ENCODE measurements around the gene CCDC194.
A peak's percentile ranks its signal among the peaks of the same experiment; 100 is the strongest.

CCDC194 gene

DNA sequence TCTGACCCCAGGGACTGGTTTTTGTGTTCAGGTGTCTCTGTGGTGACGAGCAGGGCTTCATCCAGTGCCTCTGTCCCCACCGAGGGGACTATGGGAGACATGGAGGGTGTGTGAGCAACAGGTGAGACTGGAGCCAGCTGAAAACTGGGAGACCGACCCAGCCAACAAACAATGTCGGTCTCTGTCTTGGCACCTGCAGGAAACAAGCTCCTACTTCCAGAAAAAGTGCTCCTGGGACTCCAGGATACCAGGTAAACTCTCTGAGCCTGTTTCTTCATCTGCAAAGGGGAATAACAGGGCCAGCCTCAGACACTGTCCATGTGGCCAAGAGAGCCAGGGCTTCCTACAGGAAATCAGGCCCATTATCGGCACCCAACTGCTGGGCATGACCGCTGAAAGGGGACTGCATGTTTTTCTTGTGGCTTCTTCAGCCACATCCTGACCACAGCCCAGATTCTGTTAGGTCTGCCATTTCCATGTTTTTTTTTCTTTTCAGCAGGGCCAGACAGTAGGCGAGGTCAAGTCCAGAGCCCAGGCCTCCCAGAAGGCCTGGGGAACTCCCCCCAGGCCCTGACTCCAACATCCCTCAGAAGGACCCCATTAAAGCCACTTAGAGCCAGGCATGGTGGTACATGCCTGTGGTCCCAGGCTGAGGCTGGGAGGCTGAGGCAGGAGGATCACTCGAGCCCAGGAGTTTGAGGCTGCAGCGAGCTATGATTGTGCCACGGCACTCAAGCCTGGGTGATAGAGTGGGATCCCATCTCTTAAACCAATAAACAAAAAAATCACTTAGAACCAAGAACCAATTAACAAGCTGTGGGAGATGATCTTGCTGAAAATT, 12.3 kb upstream of the CCDC194 start:
- no peak for DNase-seq (ENCODE audit: low read depth)

DNA sequence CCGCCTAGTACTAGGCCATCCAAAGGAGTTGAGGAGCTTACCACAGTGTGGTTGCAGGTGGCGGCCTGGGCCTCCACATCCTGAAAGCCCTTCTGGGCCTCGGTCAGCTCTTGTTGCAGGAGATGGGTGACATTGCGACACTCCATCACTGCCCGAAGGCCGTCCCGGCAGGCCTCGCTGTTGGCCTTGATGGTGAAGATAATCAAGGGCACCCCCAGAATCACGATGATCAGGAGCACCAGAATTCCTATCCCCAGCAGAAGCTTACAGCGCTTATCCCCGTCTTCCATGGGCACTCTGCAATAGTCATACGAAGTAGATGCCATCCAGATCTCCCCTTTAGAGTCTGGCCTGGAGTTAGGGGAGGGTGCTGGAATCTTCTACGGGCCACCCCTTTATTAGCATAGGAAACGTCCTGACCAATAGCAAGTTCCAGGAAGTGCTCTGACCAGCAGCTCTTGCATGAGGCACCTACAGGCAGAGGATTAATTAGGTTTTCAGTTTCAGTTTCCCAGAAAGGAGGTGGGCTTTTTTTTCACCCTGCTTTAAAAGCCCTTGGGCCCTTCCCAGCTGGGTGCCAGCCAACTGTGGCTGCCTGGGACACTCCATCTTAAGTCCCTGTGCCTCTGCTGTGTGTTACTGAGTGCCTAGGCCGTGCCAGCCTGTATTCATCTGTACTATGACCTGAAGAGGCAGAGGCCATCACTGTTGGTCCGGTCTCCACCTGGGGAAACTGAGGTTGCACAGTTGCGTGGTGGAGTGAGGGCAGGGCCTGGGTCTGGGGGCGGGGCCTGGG, 11.5 kb upstream of the CCDC194 start, which contains the start of gene BST2:
BST2 (minus strand) TSS at position 381 of the 796 bp plus-strand sequence; CDS start at position 326, 55 bp downstream.
- peak; percentile 56 for DNase-seq (ENCODE audit: low read depth)

DNA sequence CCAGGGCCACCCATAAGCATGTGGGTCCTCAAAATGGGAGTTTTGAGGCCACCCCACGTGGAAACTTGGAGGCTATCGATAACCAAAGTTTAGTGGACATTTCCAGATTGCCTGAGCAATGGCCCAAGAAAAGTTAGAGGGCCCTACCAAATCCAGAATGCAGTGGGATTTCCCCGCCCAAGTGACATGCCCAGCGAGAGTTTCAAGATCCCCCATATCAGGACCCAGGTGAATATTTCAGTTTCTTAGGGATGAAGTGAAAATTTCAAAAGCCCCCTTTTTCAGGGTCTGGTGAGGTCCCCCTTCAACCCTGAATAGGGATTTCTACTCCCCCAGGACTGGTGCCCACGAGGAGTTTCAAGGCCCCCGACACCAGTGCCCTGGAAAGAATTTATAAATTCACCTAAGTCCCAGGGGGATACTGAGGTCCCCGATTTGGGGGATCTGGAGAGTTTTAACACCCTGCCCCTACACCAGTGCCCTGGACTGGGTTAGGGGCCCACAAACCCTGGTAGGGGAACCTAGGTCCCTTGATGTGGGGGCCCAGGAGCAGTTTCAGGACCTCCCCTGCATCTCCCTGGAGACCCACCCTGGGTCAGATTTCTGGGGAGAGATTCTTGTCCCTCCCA, 10.7 kb upstream of the CCDC194 start:
- no peak for DNase-seq (ENCODE audit: low read depth)

DNA sequence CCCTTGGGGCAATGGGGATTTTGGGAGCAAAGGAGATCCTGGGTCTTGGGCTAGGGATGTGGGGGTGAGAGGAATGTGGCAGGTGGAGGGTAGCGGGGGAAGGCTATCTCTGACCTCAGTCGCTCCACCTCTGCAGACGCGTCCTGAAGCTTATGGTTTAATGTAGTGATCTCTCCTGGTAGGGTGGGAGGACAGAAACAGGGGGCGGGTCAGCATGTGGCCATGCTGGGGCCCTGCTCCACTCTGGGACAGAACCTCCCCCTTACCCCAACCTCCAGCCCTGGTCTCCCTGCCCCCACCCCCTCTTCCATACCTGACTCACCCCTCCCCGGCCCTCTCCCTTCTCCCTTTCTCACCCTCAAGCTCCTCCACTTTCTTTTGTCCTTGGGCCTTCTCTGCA, 10.0 kb upstream of the CCDC194 start:
- DNase-seq (ENCODE audit: low read depth) = no peak

DNA sequence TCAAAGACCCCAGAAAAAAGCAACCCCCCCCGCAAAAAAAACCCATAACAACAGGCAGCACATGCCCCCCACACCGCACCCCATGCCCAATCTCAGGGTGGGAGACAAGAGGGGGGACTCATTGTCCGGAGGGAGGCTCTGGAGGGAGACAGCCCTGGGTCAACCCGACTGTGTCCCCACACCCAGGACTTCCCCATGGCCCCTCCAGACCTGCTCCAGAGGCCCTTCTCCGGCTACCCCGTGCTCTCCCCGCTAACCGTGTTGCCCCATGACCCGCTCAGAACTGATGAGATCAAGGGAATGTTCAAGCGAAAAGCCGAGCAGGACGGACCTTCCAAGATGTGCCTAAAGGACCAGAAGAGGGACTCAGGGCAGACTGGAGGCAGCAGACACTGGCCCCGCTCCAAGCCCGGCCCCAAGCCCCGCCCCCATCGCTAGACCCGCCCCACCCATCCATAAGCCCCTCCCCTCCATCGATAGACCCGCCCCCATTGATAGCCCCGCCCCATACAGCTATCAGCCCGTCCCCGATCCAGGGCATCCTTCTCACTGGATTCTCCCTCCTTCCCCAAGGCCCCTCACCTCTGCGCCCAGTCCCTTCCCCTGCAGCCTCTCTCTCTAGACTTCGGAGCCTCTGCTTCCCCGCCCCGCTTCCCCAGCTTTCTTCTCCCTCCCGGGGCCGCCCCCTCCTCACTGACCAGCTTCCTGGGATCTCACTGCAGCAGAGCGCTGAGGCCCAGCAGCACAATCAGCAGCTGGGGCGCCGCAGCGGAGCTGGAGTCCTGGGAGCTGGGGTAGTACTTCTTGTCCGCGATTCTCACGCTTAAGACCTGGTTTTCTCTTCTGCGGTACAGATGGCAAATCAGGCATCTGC, 9.2 kb upstream of the CCDC194 start:
- DNase-seq (ENCODE audit: low read depth) = no peak

DNA sequence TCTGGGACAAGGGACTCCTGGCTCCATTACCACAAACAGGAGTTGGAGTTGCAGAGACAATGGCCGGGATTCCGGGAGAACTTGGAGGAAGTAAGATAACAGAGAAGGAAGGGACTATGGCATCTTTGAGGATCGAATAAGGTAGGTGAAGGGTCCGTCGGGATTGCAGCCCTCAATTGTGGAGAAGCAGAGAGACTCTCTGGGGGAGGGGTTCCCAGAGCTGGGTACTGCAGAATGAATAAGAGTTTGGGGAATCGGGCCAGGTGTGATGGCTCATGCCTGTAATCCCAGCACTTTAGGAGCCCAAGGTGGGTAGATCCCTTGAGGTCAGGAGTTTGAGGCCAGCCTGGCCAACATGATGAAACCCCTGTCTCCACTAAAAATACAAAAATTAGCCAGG, 7.6 kb upstream of the CCDC194 start:
- DNase-seq (ENCODE audit: low read depth) = no peak

DNA sequence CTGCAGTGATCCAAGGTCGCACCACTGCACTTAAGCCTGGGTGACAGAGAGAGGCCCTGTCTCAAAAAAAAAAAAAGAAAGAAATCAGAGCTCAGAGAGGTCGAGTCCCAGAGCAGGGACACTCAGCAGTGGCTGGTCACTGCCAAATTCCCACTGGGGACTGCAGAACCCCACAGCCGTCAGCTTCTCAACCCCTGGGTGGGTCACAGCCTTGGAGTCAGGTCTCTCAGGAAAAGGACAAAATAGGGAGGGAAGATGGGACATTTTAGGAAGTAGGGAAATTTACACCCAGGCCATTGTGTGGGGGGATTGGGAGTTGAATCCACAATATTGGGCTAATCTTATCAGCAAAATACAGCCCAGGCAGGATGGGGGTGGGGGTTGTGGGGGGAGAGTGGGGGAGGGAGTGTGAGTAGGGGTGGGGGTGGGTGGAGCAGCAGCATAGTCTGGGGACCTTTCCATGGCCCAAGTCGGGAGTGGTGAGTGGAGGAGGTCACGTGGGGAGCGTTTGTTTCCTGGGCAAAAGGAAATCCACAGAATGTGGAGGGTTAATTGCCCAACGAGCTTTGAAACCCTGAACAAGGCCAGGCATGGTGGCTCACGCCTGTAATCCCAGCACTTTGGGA, 5.0 kb upstream of the CCDC194 start:
- DNase-seq (ENCODE audit: low read depth) = no peak

DNA sequence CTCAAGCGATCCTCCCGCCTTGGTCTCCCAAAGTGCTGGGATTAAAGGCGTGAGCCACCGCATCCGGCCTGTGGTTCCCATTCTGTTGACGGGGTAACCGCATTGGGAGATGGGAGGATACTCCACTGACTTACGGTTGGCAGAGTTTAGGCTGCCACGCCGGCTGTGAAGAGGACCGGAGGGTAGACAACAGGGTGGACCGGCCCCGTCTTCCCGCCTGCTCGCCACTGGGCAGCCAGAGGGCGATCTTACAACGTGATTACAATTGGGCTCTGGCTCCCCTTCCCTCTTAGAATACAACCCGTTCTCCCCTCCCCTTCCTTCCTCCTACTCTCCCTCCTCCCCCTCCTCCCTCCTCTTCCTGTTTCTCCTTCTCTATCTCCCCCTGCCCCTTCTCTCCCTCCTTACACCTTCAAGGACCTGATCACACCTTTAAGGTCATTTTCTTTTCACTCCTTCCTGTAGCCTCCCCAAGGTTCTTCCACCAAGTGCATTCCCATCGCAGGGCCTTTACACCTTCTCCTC, 957 bp upstream of the CCDC194 start:
- no peak for DNase-seq (ENCODE audit: low read depth)

DNA sequence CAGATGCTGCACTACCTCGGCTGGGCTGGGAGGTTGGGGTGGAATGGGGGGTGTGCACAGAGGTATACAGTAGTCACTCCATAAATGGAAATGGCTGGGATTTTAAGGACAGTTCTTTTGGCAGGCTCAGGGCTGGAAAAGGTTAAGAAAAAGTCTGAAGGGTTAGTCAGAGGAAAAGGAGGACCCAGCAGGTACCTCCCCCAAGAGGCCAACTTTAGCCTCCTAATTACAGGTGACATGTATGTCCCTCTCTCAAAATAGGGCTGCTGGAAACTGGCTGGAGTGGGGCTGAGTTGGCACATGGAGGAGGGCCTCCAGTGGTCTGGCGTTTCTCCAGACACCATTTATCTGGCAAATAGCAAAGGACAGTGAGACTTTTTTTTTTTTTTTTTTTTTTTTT, 994 bp downstream of the CCDC194 start:
- no peak for DNase-seq (ENCODE audit: low read depth)

DNA sequence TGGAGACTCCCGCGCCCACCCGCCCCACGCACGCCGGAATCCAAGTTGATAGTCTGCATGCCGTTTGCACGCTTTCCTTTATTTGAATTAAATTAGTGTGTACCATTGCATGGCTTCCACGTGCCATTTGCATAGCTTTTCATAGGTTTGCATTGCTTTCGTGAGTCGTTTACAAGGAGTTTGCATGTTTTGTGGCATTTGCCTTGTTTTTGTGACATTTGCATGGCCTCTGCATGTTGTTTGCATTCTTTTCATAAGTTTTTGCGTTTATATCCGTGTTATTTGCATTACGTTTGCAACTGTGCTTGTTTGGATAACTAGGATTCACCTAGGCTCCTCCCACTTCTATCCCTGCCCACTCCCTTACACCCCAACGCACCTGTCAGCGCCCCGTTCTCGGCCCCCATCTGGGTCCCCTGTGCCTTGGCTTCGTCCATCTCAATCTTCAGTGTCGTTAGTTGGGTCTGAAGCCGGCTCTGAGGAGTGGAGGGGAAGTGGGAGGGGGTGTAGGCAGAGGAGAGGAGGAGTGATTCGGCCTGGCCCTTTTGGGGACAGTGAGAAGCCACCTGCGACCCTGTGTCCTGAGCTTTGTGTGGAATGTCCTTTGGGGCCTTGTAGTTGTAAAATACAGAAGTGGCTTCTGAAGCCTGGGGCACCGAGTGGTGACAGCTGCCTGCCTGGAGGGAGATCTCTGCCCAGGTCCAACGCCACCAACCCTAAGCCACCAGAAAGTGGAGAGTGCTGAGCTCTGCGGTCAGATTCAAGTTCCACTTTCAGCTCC, 2.4 kb downstream of the CCDC194 start:
- no peak for DNase-seq (ENCODE audit: low read depth)

DNA sequence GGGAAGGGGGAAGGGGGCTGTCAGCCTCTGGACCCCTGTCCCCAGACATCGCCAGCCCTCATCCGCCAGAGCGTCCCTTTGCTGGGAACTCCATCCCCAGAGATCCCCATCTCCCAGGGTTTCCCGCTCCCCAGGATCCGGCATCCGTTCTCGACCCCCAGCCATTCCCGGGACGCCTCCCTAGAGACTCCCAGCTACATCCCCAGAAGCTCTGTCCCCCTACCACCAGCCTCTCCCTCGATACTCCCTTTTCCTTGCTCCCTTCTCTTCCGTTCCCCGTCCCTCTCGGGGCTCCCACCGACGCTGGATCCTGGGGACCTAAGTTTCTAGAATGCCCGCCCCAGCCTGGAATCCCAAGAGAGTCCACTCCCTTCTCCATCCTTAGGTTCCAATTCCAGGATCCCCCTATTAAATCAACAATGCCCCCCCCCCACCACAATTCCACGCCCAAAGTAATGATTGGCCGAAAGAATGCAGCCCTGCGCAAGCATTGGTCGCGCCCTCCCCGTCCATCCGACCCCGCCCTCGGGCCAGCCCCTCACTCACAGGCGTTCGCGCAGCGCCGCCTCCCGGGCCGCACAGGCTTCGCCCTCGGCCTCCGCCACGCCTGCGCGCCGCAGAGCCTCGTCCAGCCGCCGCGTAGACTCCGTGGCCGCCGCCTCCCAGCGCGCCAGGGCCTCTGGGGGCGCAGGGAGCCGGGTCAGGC, 3.2 kb downstream of the CCDC194 start:
- peak; percentile 80 for DNase-seq (ENCODE audit: low read depth)

DNA sequence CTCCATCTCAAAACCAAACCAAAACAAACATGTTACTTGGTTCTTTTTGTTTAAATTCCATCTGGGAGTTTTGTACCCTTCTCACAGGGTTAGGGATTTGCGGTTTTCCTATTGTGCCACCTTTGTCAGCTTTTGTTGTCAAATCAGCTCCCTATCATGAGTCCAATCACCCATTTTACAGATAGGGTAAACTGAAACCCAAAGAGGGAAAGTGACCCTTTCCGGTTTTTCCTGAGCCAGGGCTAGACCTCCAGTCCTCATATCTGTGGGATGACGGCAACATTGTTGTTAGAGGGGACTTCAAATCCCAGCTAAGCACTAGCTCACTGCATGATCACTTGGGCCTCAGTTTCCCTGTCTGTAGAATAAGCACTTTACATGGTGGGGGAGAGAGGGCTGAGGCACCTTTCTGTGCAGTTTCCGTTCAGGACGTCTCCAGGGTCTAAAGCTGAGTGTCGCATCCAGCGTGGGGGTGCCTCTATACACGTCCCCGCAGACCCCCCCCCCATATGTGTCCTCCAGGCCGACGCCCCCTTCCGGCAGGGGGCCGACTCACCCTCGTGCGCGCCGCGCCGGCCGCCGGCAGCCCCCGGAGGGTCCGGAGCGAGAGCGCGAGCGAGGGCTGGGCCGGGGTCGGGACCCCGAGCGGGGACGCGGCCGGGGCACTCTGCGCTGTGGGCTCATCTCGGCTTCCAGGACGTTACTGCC, 3.9 kb downstream of the CCDC194 start:
- DNase-seq (ENCODE audit: low read depth) = no peak

DNA sequence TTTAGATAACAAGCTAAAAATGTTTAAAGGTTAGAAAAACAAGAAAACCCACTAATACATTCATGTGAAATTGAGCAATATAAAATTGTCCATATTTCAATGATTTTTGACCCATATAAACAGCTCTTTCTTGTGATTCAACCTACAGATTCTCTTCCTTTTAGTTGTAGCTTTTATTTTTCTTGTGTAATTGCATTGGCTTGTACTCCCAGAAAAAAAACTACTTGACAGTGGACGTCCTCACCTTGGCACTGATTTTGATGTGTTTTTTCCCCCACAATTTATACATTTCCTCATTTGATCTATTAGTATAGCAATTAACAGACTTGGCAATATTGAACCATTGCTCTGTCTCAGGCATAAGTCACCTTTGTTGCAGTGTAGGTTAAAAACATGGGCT, 4.7 kb downstream of the CCDC194 start:
- DNase-seq (ENCODE audit: low read depth) = no peak

DNA sequence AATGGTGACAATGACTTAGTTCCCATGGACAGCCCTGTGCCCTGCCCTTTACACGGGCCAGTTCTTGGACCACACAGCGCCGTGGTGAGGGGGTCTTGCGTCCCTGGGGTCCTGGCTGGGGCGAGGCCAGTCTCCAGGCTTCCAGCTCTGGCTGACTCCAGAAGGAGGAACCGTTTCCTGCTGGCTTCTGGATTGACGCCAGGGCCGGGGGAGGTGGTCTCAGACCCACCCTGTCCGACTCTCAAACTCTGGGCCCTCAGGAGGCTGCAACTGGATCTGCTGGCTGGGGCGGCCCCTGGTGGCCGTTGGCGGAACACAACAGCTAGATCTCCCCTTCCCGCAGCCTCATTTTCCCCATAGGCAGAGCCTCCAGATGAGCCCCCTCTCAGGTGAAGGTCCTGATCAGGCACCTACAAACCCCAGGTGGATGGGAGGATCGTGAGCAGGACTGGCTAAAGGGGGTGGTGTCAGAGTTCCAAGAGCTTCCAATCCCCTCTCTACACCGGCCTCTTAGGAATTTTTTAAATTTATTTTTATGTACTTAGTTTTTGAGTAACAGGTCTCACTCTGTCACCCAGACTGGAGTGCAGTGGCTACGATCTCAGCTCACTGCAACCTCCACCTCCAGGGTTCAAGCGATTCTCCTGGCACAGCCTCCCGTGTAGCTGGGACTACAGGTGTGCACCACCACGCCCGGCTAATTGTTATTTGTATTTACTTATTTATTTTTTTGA, 8.0 kb downstream of the CCDC194 start:
- DNase-seq (ENCODE audit: low read depth) = peak; percentile 22

DNA sequence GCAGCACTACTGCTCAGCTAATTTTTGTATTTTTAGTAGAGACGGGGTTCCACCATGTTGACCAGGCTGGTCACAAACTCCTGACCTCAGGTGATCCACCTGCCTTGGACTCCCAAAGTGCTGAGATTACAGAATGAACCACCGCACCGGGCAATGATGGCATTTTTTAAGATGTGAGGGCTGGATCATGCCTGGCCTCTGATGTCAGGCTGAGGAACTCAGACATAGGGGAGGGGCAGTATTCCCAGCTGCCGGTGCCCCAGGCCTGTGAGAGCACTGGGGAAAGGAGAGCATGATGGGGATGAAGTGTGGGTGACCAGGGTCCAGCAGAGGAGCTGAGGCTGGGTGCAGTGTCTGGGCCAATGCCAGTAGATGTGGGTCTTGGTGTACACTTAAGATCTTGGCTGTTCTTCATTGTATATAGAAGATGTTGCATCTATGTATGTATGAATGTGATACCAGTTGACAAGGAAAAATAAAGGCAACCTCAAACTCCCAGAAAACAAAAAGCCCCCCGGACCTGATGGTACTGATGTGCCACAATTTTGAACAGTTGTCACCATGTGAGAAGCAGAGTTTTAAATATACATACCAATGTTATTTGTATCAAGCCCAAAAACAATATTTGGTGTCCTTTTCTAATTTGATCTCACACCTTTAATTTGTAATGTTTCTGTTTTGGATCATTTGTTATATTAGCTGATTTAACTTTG, 13.4 kb downstream of the CCDC194 start:
- DNase-seq (ENCODE audit: low read depth) = no peak

DNA sequence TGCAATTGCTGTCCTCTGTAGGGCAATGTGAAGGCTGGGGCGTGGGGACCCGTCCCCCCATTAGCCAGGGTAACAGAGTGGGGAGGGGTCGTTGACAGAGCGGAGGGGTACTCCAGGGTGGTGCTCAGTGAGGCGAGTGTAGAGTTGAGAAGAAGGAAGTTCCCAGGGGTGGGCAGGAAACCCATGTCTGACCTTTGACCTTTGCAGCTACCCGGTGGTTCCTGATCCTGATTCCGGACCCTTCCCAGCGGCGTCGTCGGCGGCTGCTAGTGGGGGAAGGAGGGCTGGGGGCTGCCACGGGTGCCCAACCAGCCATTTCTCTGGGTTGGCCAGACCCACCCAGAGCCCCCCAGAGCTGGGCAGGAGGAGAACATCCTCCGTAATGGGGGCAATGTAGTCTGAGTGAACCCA, 14.8 kb downstream of the CCDC194 start:
- DNase-seq (ENCODE audit: low read depth) = no peak

DNA sequence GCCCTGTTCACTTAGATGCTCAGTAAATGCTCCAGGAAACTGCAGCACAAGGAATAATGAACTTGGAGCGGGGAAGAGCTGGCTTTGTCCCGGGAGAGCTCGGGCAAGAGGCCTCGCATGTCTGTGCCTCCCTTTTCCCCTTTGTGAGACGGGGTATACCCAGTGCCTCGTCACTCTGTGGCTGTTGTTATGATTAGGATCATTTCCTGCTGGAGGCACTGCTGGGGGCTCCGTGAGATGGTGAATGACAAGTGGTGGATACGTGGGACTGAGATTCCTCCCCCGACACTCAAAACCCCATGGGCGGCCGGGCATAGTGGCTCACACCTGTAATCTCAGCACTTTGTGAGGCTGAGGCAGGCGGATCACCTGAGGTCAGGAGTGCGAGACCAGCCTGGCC, 15.7 kb downstream of the CCDC194 start:
- no peak for DNase-seq (ENCODE audit: low read depth)
